ENCODE data around the gene PLD4.
"Not testable (repeated sequence)": the region's sequence is repeated elsewhere in the genome, so short reads cannot be mapped to it uniquely, and the experiment has no call there.

The PLD4 gene

GRCh38 chr14:104945986-104946965, 21.6 kb downstream of the PLD4 start:
- H3K36me3 ChIP-seq (ENCODE audit: control insufficient read depth, insufficient read depth, low read length); H3K4me1 ChIP-seq (ENCODE audit: control insufficient read depth, insufficient read depth, low read length, poor library complexity, severe bottlenecking); H3K9me3 ChIP-seq (ENCODE audit: control insufficient read depth, low read length); H3K27ac ChIP-seq (ENCODE audit: low read depth, low read length, severe bottlenecking); H3K4me3 ChIP-seq (ENCODE audit: extremely low read depth, insufficient read depth, low read length, poor library complexity, severe bottlenecking): not testable (repeated sequence)
- WGBS, 2 experiments (ENCODE audit: insufficient coverage in 2 of 2): 91 to 96% methylated on average over 36 to 39 of the region's 43 CpGs

GRCh38 chr14:104947201-104947600, 22.5 kb downstream of the PLD4 start:
- not testable (repeated sequence) for H3K9me3 ChIP-seq (ENCODE audit: control insufficient read depth, low read length); H3K4me3 ChIP-seq (ENCODE audit: extremely low read depth, insufficient read depth, low read length, poor library complexity, severe bottlenecking); H3K4me1 ChIP-seq (ENCODE audit: control insufficient read depth, insufficient read depth, low read length, poor library complexity, severe bottlenecking); H3K27ac ChIP-seq (ENCODE audit: low read depth, low read length, severe bottlenecking); H3K36me3 ChIP-seq (ENCODE audit: control insufficient read depth, insufficient read depth, low read length)
- 95% methylated on average over 11 to 12 of the region's 13 CpGs for WGBS, 2 experiments (ENCODE audit: insufficient coverage in 2 of 2)

- H3K27ac ChIP-seq (ENCODE audit: low read depth, low read length, severe bottlenecking); H3K9me3 ChIP-seq (ENCODE audit: control insufficient read depth, low read length); H3K36me3 ChIP-seq (ENCODE audit: control insufficient read depth, insufficient read depth, low read length); H3K4me3 ChIP-seq (ENCODE audit: extremely low read depth, insufficient read depth, low read length, poor library complexity, severe bottlenecking); H3K4me1 ChIP-seq (ENCODE audit: control insufficient read depth, insufficient read depth, low read length, poor library complexity, severe bottlenecking): not testable (repeated sequence)
- 94 to 95% methylated on average over 31 to 35 of the region's 35 CpGs for WGBS, 2 experiments (ENCODE audit: insufficient coverage in 2 of 2)
Measured at GRCh38 chr14:104947881-104948735, 23.4 kb downstream of the PLD4 start.

- Histone ChIP-seq H3K27ac (ENCODE audit: low read depth, low read length, severe bottlenecking) (no peak overlapping the region), H3K36me3 (ENCODE audit: control insufficient read depth, insufficient read depth, low read length) (no peaks in the 10 kb centered on the region), H3K4me1 (ENCODE audit: control insufficient read depth, insufficient read depth, low read length, poor library complexity, severe bottlenecking) (no peaks in the 10 kb centered on the region), H3K9me3 (ENCODE audit: control insufficient read depth, low read length) (no peaks in the 10 kb centered on the region), H3K4me3 (ENCODE audit: extremely low read depth, insufficient read depth, low read length, poor library complexity, severe bottlenecking) (no peak overlapping the region)
- WGBS, 2 experiments (ENCODE audit: insufficient coverage in 2 of 2): 92 to 98% methylated on average over 11 of the region's 11 CpGs
Measured at GRCh38 chr14:104948736-104949031, 24.0 kb downstream of the PLD4 start.

GRCh38 chr14:104949406-104949955, 24.8 kb downstream of the PLD4 start:
- not testable (repeated sequence) for H3K27ac ChIP-seq (ENCODE audit: low read depth, low read length, severe bottlenecking); H3K4me3 ChIP-seq (ENCODE audit: extremely low read depth, insufficient read depth, low read length, poor library complexity, severe bottlenecking); H3K36me3 ChIP-seq (ENCODE audit: control insufficient read depth, insufficient read depth, low read length); H3K4me1 ChIP-seq (ENCODE audit: control insufficient read depth, insufficient read depth, low read length, poor library complexity, severe bottlenecking); H3K9me3 ChIP-seq (ENCODE audit: control insufficient read depth, low read length)
- 95% methylated on average over 18 to 19 of the region's 24 CpGs for WGBS, 2 experiments (ENCODE audit: insufficient coverage in 2 of 2)

GRCh38 chr14:104950021-104950420, 25.3 kb downstream of the PLD4 start:
- Histone ChIP-seq H3K4me3 (ENCODE audit: extremely low read depth, insufficient read depth, low read length, poor library complexity, severe bottlenecking) (no peak overlapping the region), H3K4me1 (ENCODE audit: control insufficient read depth, insufficient read depth, low read length, poor library complexity, severe bottlenecking) (no peaks in the 10 kb centered on the region), H3K36me3 (ENCODE audit: control insufficient read depth, insufficient read depth, low read length) (peaks cover 2% of the 10 kb centered on the region), H3K27ac (ENCODE audit: low read depth, low read length, severe bottlenecking) (no peak overlapping the region), H3K9me3 (ENCODE audit: control insufficient read depth, low read length) (no peaks in the 10 kb centered on the region)
- 94 to 95% methylated on average over 17 of the region's 17 CpGs for WGBS, 2 experiments (ENCODE audit: insufficient coverage in 2 of 2)

- H3K4me1 ChIP-seq (ENCODE audit: control insufficient read depth, insufficient read depth, low read length, poor library complexity, severe bottlenecking); H3K9me3 ChIP-seq (ENCODE audit: control insufficient read depth, low read length); H3K27ac ChIP-seq (ENCODE audit: low read depth, low read length, severe bottlenecking); H3K4me3 ChIP-seq (ENCODE audit: extremely low read depth, insufficient read depth, low read length, poor library complexity, severe bottlenecking); H3K36me3 ChIP-seq (ENCODE audit: control insufficient read depth, insufficient read depth, low read length): not testable (repeated sequence)
- WGBS, 2 experiments (ENCODE audit: insufficient coverage in 2 of 2): 93 to 97% methylated on average over 13 to 14 of the region's 15 CpGs
Measured at GRCh38 chr14:104950701-104951100, 26.0 kb downstream of the PLD4 start.

GRCh38 chr14:104951863-104952657, 27.4 kb downstream of the PLD4 start:
- not testable (repeated sequence) for H3K27ac ChIP-seq (ENCODE audit: low read depth, low read length, severe bottlenecking); H3K36me3 ChIP-seq (ENCODE audit: control insufficient read depth, insufficient read depth, low read length); H3K9me3 ChIP-seq (ENCODE audit: control insufficient read depth, low read length); H3K4me3 ChIP-seq (ENCODE audit: extremely low read depth, insufficient read depth, low read length, poor library complexity, severe bottlenecking); H3K4me1 ChIP-seq (ENCODE audit: control insufficient read depth, insufficient read depth, low read length, poor library complexity, severe bottlenecking)
- WGBS, 2 experiments (ENCODE audit: insufficient coverage in 2 of 2): 94 to 96% methylated on average over 26 to 27 of the region's 28 CpGs

- H3K36me3 ChIP-seq (ENCODE audit: control insufficient read depth, insufficient read depth, low read length): peaks cover 9% of the 10 kb centered on the region
- no peaks in the 10 kb centered on the region for H3K4me1 ChIP-seq (ENCODE audit: control insufficient read depth, insufficient read depth, low read length, poor library complexity, severe bottlenecking)
- H3K27ac ChIP-seq (ENCODE audit: low read depth, low read length, severe bottlenecking): no peak overlapping the region
- WGBS, 2 experiments (ENCODE audit: insufficient coverage in 2 of 2): 90 to 94% methylated on average over 10 to 11 of the region's 13 CpGs
- no peaks in the 10 kb centered on the region for H3K9me3 ChIP-seq (ENCODE audit: control insufficient read depth, low read length)
- no peak overlapping the region for H3K4me3 ChIP-seq (ENCODE audit: extremely low read depth, insufficient read depth, low read length, poor library complexity, severe bottlenecking)
Measured at GRCh38 chr14:104953097-104953496, 28.4 kb downstream of the PLD4 start.

- Histone ChIP-seq H3K27ac (ENCODE audit: low read depth, low read length, severe bottlenecking) (no peak overlapping the region), H3K36me3 (ENCODE audit: control insufficient read depth, insufficient read depth, low read length) (peaks cover 9% of the 10 kb centered on the region), H3K4me1 (ENCODE audit: control insufficient read depth, insufficient read depth, low read length, poor library complexity, severe bottlenecking) (no peaks in the 10 kb centered on the region), H3K9me3 (ENCODE audit: control insufficient read depth, low read length) (no peaks in the 10 kb centered on the region), H3K4me3 (ENCODE audit: extremely low read depth, insufficient read depth, low read length, poor library complexity, severe bottlenecking) (no peak overlapping the region)
- WGBS, 2 experiments (ENCODE audit: insufficient coverage in 2 of 2): 89 to 93% methylated on average over 23 to 26 of the region's 26 CpGs
Measured at GRCh38 chr14:104953896-104954656, 29.4 kb downstream of the PLD4 start.

Measured in mesodermal cell (in vitro differentiated cells).